HEK293 (cell line): ENCODE measurements around the gene CORO7.

ENCODE experiments used
- CTCF ChIA-PET: fragments of 350-600 bp; formaldehyde crosslinking; extraction: SDS; loops from one replicate; lab custom pipeline; 2021; ENCODE audit warnings: antibody characterized with exemption; lab: Yijun Ruan, JAX
- POLR2A ChIA-PET: fragments of 300-600 bp; formaldehyde crosslinking; extraction: SDS; loops from one replicate; lab custom pipeline; 2020; ENCODE audit warnings: antibody characterized with exemption, inconsistent platforms; lab: Yijun Ruan, JAX
- H3K27ac ChIP-seq: fragments of 200-500 bp; sonication (Bioruptor generic); 2 replicates; pipeline ENCODE4 v1.5.1; 2014; ENCODE audit warnings: low read depth, low read length, control low read depth, inconsistent platforms; ENCODE audit errors: extremely low read depth
- H3K36me3 ChIP-seq, 2 experiments: fragments of 200-500 bp in 1 of 2; sonication (Bioruptor generic) in 1 of 2; 1 replicate in 1 of 2; 2 replicates in 1 of 2; pipeline ENCODE4 v1.5.1; 2014 to 2017; ENCODE audit warnings: inconsistent platforms in 2 of 2, low read length in 2 of 2; ENCODE audit not compliant: control insufficient read depth in 2 of 2, insufficient read depth in 1 of 2
- H3K4me1 ChIP-seq: fragments of 200-500 bp; sonication (Bioruptor generic); 2 replicates; pipeline ENCODE4 v1.5.1; 2014; ENCODE audit warnings: mild to moderate bottlenecking, low read length, inconsistent platforms; ENCODE audit not compliant: control insufficient read depth, insufficient read depth
- H3K4me3 ChIP-seq: 2 replicates; pipeline ENCODE4 v1.5.1; 2011; ENCODE audit warnings: low read depth, mild to moderate bottlenecking, control low read depth, low read length, moderate library complexity
- H3K9me3 ChIP-seq: fragments of 200-500 bp; sonication (Bioruptor generic); 2 replicates; pipeline ENCODE4 v1.5.1; 2014; ENCODE audit warnings: low read depth, low read length, inconsistent platforms; ENCODE audit not compliant: control insufficient read depth, insufficient read depth
- ATF2 ChIP-seq: fragments of 450-650 bp; formaldehyde crosslinking; IDR thresholded peaks from 2 replicates; pipeline ENCODE4 v1.5.1; 2016; ENCODE audit warnings: missing biosample characterization, missing genetic modification characterization, low read depth
- RBAK ChIP-seq: fragments of 450-650 bp; formaldehyde crosslinking; IDR thresholded peaks from 2 replicates; pipeline ENCODE4 v1.5.1; 2016; ENCODE audit warnings: missing biosample characterization, missing genetic modification characterization
- SP2 ChIP-seq: fragments of 450-650 bp; formaldehyde crosslinking; IDR thresholded peaks from 2 replicates; pipeline ENCODE4 v1.5.1; 2016; ENCODE audit warnings: missing biosample characterization, missing genetic modification characterization
- ZBTB20 ChIP-seq: fragments of 450-650 bp; formaldehyde crosslinking; IDR thresholded peaks from 2 replicates; pipeline ENCODE4 v1.5.1; 2016; ENCODE audit warnings: missing biosample characterization, missing genetic modification characterization
- ZBTB49 ChIP-seq: fragments of 450-650 bp; formaldehyde crosslinking; IDR thresholded peaks from 2 replicates; pipeline ENCODE4 v1.5.1; 2016; ENCODE audit warnings: missing biosample characterization, missing genetic modification characterization, low read depth
- ZBTB6 ChIP-seq: fragments of 450-650 bp; formaldehyde crosslinking; IDR thresholded peaks from 2 replicates; pipeline ENCODE4 v1.5.1; 2017; ENCODE audit warnings: missing biosample characterization, missing genetic modification characterization
- ZBTB7A ChIP-seq: fragments of 450-650 bp; formaldehyde crosslinking; IDR thresholded peaks from 2 replicates; pipeline ENCODE4 v1.5.1; 2016; ENCODE audit warnings: low read depth, missing biosample characterization, missing genetic modification characterization
- ZEB2 ChIP-seq: fragments of 450-650 bp; formaldehyde crosslinking; IDR thresholded peaks from 2 replicates; pipeline ENCODE4 v1.5.1; 2016; ENCODE audit warnings: missing biosample characterization, missing genetic modification characterization
- ZFHX2 ChIP-seq: fragments of 450-650 bp; formaldehyde crosslinking; conservative IDR thresholded peaks from 2 replicates; pipeline ENCODE4 v1.5.1; 2016; ENCODE audit warnings: missing biosample characterization, missing genetic modification characterization
- ZIC2 ChIP-seq: fragments of 450-650 bp; formaldehyde crosslinking; IDR thresholded peaks from 2 replicates; pipeline ENCODE4 v1.5.1; 2016; ENCODE audit warnings: missing biosample characterization, missing genetic modification characterization
- ZNF114 ChIP-seq: fragments of 450-650 bp; formaldehyde crosslinking; IDR thresholded peaks from 2 replicates; pipeline ENCODE4 v1.5.0; 2017; ENCODE audit warnings: missing biosample characterization, missing genetic modification characterization
- ZNF23 ChIP-seq: fragments of 450-650 bp; formaldehyde crosslinking; IDR thresholded peaks from 2 replicates; pipeline ENCODE4 v1.5.1; 2016; ENCODE audit warnings: missing biosample characterization, missing genetic modification characterization, borderline replicate concordance
- ZNF239 ChIP-seq: fragments of 450-650 bp; formaldehyde crosslinking; IDR thresholded peaks from 2 replicates; pipeline ENCODE4 v1.5.1; 2016; ENCODE audit warnings: missing biosample characterization, missing genetic modification characterization
- ZNF366 ChIP-seq: fragments of 450-650 bp; formaldehyde crosslinking; conservative IDR thresholded peaks from 2 replicates; pipeline ENCODE4 v1.5.1; 2016; ENCODE audit warnings: missing biosample characterization, missing genetic modification characterization
- ZNF629 ChIP-seq: fragments of 450-650 bp; formaldehyde crosslinking; IDR thresholded peaks from 2 replicates; pipeline ENCODE4 v1.5.1; 2017; ENCODE audit warnings: missing biosample characterization, missing genetic modification characterization
- ZNF777 ChIP-seq: fragments of 450-650 bp; formaldehyde crosslinking; IDR thresholded peaks from 2 replicates; pipeline ENCODE4 v1.5.1; 2017; ENCODE audit warnings: missing biosample characterization, missing genetic modification characterization, borderline replicate concordance
- TF ChIP-seq, protein P1 (sequence below): fragments of 450-650 bp; formaldehyde crosslinking; IDR thresholded peaks from 2 replicates; pipeline ENCODE4 v1.5.1; 2017; ENCODE audit warnings: missing biosample characterization, missing genetic modification characterization
- TF ChIP-seq, protein P2 (sequence below): fragments of 450-650 bp; formaldehyde crosslinking; IDR thresholded peaks from 2 replicates; pipeline ENCODE4 v1.5.1; 2016; ENCODE audit warnings: missing biosample characterization, missing genetic modification characterization
- TF ChIP-seq, protein P3 (sequence below): fragments of 450-650 bp; formaldehyde crosslinking; IDR thresholded peaks from 2 replicates; pipeline ENCODE4 v1.5.1; 2016; ENCODE audit warnings: missing biosample characterization, missing genetic modification characterization
- TF ChIP-seq, protein P4 (sequence below): fragments of 450-650 bp; formaldehyde crosslinking; optimal IDR thresholded peaks from 2 replicates; pipeline ENCODE3; 2016; ENCODE audit warnings: missing biosample characterization, mild to moderate bottlenecking, missing genetic modification characterization
- TF ChIP-seq, protein P5 (sequence below): fragments of 450-650 bp; formaldehyde crosslinking; IDR thresholded peaks from 2 replicates; pipeline ENCODE4 v1.5.1; 2017; ENCODE audit warnings: missing biosample characterization, missing genetic modification characterization

CORO7 gene

GRCh38 chr16:4318451-4318910 lies 97.9 kb downstream of the CORO7 start (continued):
- TF ChIP-seq, protein P1, sequence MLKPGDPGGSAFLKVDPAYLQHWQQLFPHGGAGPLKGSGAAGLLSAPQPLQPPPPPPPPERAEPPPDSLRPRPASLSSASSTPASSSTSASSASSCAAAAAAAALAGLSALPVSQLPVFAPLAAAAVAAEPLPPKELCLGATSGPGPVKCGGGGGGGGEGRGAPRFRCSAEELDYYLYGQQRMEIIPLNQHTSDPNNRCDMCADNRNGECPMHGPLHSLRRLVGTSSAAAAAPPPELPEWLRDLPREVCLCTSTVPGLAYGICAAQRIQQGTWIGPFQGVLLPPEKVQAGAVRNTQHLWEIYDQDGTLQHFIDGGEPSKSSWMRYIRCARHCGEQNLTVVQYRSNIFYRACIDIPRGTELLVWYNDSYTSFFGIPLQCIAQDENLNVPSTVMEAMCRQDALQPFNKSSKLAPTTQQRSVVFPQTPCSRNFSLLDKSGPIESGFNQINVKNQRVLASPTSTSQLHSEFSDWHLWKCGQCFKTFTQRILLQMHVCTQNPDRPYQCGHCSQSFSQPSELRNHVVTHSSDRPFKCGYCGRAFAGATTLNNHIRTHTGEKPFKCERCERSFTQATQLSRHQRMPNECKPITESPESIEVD (tag by site-specific recombination), result no peak
- TF ChIP-seq ZBTB20 (tag by site-specific recombination), result peak; percentile 80
- no peak for TF ChIP-seq ZNF366 (tag by site-specific recombination)

DNA sequence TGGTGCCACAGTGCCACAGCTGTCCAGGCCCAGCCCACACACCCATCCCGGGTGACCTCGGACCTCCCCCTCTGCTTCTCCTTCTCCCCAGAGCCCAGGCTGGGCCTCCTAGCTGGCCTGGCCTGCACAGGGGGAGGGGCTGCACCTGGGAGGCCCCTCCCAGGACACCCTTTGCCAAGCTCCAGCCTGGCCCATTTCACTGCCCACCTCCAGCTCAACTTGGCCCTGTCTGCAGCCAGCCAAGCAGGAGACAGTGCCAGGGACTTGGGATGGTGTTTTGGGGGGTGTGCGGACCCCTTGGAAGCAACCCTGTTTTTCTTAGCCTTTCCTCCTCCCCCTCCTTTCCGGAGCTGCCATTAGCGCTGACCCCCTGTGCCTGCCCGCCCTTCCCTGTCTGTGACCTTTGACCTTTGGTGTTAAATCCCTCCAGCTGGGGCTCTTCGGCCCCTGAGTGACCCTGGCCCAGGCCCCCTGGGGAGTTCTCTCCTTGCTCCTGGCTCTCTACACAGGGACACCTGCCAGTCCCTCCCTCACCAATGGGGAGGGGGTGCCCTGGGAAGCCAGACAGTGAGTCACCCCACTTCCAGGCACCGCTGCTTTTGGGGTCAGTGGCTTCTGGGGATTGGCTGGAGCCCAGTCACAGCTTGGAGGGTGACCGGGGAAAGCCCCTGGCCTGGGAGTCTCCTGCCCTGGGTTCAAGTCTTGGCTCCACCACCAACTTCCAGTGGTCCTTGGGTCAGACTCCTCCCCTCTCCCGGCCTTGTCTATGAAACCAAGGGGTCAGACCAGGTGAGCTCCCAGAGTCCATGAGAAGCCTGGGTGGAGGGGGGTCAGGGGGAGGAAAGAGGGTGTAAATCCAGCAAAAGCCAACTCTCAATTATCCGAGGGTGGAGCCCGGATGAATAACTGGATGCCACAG lies 98.6 kb downstream of the CORO7 start:
- POLR2A ChIA-PET, result interaction anchor here (0.6 to 2.9 kb wide), 3 partner anchors 16 to 64 kb away, joined by 3 to 11 read pairs (median 3); no protein-coding TSS in a partner anchor
- Histone ChIP-seq H3K27ac (no peak overlapping the region; the same call in 1 of the 2 replicates), H3K9me3 (no peaks in the 10 kb centered on the region), H3K36me3 (no peaks in the 10 kb centered on the region), H3K4me3 (no peak overlapping the region), H3K4me1 (peaks cover 4% of the 10 kb centered on the region; the same call in 1 of the 2 replicates)
- CTCF ChIA-PET, result interaction anchor here (0.9 to 1.8 kb wide), 3 partner anchors 29 to 117 kb away, joined by 3 to 7 read pairs (median 4); no protein-coding TSS in a partner anchor
- no peak for TF ChIP-seq ZEB2 (tag by site-specific recombination)
- TF ChIP-seq, protein P2, sequence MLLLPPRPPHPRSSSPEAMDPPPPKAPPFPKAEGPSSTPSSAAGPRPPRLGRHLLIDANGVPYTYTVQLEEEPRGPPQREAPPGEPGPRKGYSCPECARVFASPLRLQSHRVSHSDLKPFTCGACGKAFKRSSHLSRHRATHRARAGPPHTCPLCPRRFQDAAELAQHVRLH (tag by site-specific recombination), result no peak
- TF ChIP-seq, protein P3, sequence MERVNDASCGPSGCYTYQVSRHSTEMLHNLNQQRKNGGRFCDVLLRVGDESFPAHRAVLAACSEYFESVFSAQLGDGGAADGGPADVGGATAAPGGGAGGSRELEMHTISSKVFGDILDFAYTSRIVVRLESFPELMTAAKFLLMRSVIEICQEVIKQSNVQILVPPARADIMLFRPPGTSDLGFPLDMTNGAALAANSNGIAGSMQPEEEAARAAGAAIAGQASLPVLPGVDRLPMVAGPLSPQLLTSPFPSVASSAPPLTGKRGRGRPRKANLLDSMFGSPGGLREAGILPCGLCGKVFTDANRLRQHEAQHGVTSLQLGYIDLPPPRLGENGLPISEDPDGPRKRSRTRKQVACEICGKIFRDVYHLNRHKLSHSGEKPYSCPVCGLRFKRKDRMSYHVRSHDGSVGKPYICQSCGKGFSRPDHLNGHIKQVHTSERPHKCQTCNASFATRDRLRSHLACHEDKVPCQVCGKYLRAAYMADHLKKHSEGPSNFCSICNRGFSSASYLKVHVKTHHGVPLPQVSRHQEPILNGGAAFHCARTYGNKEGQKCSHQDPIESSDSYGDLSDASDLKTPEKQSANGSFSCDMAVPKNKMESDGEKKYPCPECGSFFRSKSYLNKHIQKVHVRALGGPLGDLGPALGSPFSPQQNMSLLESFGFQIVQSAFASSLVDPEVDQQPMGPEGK (tag by site-specific recombination), result 0 out of 2 replicates have a peak, but pooled peaks have one; percentile 14
- no peak for TF ChIP-seq ZFHX2 (tag by site-specific recombination)
- TF ChIP-seq, protein P4, sequence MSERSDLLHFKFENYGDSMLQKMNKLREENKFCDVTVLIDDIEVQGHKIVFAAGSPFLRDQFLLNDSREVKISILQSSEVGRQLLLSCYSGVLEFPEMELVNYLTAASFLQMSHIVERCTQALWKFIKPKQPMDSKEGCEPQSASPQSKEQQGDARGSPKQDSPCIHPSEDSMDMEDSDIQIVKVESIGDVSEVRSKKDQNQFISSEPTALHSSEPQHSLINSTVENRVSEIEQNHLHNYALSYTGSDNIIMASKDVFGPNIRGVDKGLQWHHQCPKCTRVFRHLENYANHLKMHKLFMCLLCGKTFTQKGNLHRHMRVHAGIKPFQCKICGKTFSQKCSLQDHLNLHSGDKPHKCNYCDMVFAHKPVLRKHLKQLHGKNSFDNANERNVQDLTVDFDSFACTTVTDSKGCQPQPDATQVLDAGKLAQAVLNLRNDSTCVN, result no peak
- TF ChIP-seq ZNF239 (tag by site-specific recombination), result no peak
- TF ChIP-seq ZBTB6 (tag by site-specific recombination), result no peak
- no peak for TF ChIP-seq ZNF114 (tag by site-specific recombination)
- 0 out of 2 replicates have a peak, but pooled peaks have one; percentile 16 for TF ChIP-seq ZIC2 (tag by site-specific recombination)
- no peak for TF ChIP-seq ZNF23 (tag by site-specific recombination)
- TF ChIP-seq ZBTB7A, result peak; percentile 55; the same call in 1 of the 2 replicates
- peak; percentile 39; the same call in 1 of the 2 replicates for TF ChIP-seq SP2
- TF ChIP-seq, protein P5, sequence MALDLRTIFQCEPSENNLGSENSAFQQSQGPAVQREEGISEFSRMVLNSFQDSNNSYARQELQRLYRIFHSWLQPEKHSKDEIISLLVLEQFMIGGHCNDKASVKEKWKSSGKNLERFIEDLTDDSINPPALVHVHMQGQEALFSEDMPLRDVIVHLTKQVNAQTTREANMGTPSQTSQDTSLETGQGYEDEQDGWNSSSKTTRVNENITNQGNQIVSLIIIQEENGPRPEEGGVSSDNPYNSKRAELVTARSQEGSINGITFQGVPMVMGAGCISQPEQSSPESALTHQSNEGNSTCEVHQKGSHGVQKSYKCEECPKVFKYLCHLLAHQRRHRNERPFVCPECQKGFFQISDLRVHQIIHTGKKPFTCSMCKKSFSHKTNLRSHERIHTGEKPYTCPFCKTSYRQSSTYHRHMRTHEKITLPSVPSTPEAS (tag by site-specific recombination), result no peak
- TF ChIP-seq ZNF777 (tag by site-specific recombination), result no peak
- TF ChIP-seq ATF2 (tag by site-specific recombination), result no peak
- no peak for TF ChIP-seq ZNF629 (tag by site-specific recombination)
- TF ChIP-seq ZBTB49 (tag by site-specific recombination), result no peak
- TF ChIP-seq RBAK, result no peak
